ENCODE data around the gene DEPDC7.
"Not testable (repeated sequence)": the region's sequence is repeated elsewhere in the genome, so short reads cannot be mapped to it uniquely, and the experiment has no call there.

DEPDC7 gene

DNA sequence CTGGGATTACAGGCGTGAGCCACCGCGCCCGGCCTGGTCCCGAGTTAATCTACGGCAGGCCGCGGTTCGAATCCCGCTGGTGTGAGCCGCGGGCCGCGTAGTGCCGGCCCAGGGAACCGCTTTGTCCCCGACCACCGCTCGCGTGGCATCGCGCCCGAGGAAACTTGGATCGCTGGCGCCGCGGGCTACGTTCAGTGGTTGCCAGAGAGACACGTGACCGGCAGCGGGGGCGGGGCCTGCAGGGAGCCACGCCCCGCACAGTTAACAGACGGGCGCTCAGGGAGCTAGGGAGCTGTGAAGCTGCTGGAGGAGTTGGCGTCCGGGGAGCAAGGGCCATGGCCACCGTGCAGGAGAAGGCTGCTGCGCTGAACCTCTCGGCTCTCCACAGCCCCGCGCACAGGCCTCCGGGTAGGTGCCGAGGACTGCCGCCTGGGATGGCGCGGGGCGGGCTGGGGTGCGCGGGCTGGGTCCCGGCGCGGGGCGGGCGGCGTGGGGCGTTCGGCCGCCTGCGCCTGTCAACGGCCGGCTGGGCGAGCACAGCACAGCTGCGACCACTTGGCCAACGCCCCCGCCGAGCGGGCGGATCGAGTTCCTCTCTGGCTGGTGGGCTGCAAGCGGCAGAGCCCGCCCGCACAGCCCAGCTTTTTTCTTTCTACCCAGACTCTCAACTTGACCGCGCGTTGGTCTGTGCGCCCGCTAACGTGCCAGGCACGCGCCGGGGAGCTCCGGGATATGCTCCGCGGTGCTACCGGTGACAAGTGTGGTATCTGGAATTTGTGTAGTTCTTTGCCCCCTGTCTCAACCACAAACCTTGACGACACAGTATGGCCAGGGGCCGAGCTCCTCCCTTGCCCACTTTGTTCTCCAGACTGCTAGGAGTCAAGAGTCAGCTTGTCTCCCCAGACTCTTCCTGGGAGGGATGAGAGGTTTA is at the start of gene DEPDC7:
Gene DEPDC7, plus strand, starts transcription at position 258 of the 931 bp plus-strand sequence. Its CDS starts 78 bp downstream, at position 336.
- peak; percentile 62 for DNase-seq (ENCODE audit: low read depth)

DNA sequence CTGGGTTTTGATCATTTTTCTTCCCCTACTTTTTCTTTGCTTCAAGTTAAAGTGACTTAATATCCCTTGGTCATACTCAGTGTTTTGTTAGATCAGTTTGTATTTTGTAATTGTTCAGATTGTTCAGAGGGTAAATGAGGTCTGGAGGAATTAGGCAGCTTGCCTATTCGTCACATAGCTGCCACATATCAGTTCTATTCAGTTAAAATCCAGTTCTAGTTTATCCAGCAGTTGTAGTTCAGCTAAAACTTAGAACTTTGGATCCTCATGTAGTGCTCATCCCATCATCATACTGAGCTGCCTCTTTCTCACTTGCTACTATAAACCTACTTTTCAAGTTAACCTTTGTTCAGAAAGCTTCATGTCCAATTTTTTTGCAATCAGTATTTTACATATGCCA is 47.1 kb upstream of the DEPDC7 start:
- DNase-seq (ENCODE audit: low read depth), result no peak

DNA sequence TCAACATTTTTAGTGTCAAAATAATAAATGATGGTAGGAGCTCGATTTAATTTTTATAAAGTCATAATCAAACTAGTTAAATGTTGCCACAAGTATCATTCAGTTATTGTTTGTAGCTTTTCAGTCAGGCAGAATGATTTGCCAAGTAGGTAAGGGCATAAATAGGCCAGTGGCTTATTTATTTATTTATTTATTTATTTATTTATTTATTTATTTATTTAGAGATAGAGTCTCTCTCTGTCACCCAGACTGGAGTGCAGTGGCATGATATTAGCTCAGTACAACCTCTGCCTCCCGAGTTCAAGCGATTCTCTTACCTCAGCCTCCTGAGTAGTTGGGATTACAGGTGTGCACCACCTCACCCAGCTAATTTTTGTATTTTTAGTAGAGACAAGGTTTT is 43.4 kb upstream of the DEPDC7 start:
- DNase-seq (ENCODE audit: low read depth), result not testable (repeated sequence)

DNA sequence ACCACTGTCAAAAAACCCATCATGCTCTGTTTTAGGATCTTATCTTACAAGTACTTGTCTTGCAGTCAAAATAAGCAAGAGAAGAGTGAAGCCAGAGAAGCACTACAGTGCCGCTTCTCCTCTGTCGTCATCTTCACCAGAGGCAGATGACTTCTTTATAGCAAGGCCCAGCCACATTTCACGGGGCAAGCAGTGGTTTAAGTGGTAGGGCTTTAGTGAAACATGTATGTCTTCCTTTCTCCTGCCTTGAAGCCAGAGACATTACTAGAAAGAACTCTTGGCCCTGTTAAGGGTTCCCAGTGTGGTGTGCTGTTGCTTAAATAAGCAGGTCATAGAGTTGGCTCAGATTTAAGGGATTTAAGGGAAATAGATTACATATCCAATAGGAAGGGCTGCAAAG is 42.9 kb upstream of the DEPDC7 start:
- no peak for DNase-seq (ENCODE audit: low read depth)

DNA sequence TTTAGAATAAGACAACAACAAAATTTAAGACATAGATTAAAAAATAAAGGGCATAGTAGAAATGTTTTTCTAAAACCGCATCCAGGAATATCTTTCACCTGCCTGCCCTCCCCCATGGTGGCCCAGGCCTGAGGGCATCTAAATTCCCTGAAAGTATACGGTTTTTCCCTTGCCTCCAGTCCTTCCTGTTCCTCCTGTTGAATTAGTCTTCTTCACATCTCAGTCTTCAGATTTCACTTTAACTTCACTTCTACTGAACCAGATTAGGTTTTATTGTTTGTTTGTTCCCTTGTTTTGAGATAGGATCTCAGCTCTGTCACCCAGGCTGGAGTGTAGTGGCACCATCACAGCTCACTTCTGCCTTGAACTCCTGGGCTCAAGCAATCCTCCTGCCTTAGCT is 33.1 kb upstream of the DEPDC7 start:
- no peak for DNase-seq (ENCODE audit: low read depth)

DNA sequence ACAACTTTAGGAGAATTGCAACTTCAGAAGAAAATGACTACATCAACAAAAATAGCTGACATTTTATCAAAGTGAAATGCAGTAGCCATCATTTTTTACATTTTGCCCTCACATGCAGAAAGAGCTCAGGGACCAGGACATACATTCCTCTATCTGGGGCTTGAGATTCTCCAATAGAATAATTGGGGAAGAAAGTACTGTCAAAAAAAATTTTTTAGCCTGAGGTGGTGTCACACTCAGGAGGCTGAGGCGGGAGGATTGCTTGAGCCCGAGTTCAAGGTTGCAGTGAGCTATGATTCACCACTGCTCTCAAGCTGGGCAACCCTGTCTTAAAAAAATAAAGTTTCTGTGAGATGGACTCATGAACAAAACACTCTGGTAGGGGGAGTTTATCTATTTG is 32.2 kb upstream of the DEPDC7 start:
- no peak for DNase-seq (ENCODE audit: low read depth)

DNA sequence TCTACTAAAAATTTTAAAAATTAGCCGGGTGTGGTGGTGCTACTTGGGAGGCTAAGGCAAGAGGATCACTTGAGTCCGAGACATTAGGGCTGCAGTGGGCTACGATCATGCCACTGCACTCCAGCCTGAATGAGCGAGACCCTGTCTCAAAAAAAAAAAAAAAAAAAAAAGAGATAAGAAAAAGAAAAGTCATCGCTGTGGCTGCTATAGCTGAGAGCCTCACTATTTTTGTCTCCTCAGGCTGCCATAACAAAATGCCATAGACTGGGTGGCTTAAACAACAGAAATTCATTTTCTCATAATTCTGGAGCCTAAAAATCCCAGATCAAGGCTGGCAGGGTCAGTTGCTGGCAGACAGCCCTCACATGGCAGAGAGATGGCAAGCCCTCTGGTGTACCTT is 30.1 kb upstream of the DEPDC7 start:
- DNase-seq (ENCODE audit: low read depth), result no peak

DNA sequence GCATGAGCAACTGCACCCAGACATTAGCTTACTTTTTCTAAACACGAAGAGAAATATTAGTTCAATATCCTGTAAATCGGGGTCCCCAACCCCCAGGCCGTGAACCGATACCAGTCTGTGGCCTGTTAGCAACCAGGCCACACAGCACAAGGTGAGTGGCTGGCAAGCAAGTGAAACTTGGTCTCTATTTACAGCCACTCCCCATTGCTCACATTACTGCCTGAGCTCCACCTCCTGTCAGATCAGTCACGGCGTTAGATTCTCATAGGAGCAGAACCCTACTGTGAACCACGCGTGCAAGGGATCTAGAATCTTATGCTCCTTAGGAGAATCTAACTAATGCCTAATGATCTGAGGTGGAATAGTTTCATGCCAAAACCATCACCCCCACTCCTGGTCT is 27.8 kb upstream of the DEPDC7 start:
- no peak for DNase-seq (ENCODE audit: low read depth)

DNA sequence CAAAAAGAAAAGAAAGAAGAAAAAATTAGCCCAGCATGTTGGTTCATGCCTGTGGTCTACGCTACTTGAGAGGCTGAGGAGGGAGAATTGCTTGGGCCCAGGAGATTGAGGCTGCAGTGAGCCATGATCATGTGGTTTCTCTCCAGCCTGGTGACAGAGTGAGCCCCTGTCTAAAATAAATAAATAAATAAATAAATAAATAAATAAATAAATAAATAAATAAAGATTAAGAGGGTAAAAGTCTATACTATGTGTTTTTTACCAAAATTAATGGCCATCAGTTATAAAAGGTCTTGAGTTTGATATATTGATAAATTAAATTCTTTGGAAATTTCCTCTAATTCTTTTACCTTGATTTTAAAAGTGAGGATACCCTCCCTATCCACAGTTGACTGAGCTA is 25.2 kb upstream of the DEPDC7 start:
- no peak for DNase-seq (ENCODE audit: low read depth)

DNA sequence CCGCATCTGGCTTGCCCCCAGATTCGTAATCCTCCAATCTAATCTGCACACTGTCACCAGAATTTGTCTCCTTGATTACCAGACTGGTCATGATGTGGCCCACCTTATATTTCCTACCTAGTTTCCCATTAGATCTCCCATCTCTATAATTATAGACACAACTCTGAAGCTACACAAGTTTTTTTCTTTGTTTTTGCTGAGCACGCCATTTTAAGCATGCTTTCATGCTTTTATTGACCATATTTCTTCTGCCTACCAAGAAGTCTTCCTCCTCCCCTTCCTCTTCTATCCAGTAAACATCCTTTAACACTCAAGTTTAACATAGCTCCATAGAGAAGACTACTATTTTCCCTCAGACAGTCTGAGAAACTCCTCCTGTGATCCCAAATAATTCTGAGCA is 24.3 kb upstream of the DEPDC7 start:
- DNase-seq (ENCODE audit: low read depth), result no peak

DNA sequence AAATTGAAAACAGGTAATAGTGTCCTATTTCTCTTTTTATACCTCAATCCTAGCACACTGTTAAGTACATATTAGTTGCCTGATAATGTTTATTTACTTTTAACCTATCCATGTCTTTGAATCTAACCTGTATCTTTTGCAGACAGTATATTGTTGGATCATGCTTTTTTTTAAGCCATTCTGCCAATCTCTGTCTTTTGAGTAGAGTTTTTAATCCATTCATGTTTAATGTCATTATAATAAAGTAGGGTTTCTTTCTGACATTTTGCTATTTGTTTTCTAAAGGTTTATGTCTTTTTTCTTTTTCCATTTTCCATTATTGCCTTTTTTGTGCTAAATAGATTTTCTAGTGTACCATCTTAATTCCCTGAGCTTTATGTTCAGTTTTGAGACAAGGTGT is 23.8 kb upstream of the DEPDC7 start:
- DNase-seq (ENCODE audit: low read depth), result no peak

DNA sequence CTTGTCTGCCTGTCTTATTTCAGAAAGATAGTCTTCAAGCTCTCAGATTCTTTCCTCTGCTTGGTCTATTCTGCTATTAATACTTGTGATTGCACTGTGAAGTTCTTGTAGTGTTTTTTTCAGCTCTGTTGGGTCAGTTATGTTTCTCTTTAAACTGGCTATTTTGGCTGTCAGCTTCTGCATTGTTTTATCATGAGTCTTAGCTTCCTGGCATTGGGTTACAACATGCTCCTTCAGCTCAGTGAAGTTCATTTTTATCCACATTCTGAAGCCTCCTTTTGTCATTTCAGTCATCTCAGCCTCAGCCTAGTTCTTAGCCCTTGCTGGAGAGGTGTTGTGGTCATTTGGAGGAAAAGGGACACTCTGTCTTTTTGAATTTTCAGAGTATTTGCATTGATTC is 15.5 kb upstream of the DEPDC7 start:
- DNase-seq (ENCODE audit: low read depth), result no peak

DNA sequence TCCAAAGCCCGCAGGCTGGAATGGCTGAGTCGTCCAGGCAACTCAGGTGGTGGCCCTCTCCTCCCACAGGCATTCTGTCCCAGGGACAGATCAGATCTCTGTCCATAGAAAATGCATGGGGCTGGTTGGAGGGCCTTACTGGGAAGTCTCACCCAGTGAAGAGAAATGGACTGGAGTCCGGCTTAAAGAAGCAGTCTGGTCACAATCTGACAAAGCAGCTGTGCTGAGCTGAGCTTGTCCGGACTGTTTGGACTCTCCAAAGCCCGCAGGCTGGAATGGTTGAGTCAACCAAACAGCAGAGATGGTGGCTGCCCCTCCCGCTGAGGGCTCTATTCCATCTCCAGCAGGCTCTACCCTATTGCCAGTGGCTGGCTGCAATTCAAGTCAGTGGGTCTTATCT is 14.4 kb upstream of the DEPDC7 start:
- no peak for DNase-seq (ENCODE audit: low read depth)

DNA sequence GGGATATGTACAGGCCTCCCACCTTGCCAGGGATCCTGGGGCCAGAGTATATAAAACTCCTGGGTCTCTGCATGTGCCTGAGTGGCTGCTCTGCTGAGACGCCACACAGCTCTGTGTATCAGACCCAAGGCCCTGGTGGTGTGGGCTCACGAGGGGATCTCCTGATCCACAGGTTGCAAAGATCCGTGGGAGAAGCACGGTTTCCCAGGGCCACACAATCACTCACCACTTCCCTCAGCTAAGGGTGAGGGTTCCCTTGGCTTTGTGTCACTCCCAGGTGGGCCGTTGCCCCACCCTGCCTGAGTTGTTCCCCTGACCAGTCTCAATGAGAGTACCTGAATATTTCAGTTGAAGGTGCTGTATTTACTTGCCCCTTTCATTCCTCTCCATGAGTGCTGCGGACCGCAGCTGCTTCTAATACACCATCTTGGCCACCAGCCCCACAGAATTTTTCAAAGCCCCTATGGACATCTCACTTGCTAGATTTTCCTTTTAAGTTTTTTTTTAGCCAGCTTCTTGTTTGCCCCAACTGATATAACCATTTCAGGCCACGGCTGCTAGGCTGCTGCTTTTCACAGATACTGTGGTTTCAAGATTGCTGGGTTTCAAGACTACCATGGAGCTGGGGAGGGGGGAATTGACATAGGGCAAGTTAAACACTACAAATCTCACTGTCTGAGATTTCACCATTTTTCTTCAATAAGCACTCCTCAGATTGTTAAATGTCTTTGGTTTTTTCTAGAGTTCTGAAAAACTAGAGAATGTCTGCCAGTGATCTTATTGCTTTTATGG is 13.7 kb upstream of the DEPDC7 start:
- no peak for DNase-seq (ENCODE audit: low read depth)

DNA sequence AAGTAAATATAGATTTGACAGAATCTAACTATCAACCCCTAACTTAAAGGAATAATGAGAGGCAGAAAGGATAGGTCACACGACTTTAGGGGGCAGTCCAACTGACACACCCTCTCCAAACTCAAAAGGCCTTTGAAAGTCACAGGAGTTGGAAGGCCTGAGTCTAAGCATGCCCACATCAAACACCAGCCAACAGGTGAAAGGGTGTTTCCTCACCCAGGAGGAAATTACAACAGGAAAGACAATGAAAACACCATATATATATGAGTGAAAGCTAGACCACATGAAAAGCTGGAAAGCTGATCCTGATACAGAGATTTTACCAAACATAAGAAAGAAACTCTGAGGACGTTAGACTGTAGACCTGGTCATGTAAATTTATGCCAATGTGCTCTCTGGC is 10.5 kb upstream of the DEPDC7 start:
- DNase-seq (ENCODE audit: low read depth), result no peak

DNA sequence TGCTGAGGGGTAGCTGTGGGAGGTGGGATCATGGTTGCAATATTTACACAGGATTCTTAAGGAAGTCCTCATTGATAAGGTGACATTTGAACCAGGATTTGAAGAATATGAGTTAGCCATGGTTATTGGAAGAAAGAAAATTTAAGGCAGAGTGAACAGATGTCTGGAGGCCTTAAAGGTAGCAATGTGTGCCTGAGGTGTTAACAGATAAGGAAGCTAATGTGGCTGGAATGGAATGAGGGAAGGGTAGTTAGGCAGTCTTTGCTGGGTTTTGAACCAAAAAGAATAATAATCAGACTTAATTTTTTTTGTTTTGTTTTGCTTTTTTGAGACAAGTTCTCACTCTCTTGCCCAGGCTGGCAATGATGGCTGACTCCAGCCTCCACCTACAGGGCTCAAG is 9.7 kb upstream of the DEPDC7 start:
- no peak for DNase-seq (ENCODE audit: low read depth)

DNA sequence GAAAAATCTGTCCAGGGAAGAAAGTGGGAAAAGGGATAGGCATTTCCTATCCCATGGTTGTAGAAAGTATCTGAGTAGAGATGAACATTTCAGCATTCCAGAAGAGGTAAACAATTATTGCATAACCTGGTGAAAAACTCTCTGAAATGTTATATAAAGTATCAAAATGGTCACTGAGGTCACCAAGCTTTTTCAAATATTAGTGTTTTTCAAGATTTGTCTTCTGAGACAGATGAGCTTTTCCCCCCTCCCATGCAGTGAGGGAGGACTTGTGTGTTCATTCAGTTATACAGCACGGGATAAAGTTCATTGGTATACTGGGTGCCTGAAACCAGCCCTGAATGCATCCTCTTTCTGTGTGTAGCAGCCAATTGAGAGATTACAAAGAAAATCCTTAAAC is 1.9 kb upstream of the DEPDC7 start:
- no peak for DNase-seq (ENCODE audit: low read depth)

DNA sequence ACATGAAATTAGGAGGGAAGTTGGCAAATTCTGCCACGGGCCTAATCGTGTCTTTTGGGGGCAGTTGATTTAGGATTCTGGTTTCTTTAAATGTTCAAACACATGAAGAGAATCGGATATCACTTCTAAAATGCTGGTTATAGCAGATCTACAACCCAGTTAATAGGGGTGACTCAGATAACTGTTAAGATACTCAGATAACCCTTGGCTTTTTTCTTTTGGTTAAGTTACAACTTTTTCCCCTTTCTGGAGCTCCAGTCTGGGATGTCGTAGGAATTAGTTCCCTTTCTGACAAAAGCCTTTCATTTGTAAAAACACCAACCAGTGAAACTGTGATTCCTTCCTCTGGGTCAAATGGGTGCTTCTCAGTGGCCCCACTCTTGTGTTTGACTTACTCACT is 976 bp downstream of the DEPDC7 start:
- DNase-seq (ENCODE audit: low read depth), result no peak

DNA sequence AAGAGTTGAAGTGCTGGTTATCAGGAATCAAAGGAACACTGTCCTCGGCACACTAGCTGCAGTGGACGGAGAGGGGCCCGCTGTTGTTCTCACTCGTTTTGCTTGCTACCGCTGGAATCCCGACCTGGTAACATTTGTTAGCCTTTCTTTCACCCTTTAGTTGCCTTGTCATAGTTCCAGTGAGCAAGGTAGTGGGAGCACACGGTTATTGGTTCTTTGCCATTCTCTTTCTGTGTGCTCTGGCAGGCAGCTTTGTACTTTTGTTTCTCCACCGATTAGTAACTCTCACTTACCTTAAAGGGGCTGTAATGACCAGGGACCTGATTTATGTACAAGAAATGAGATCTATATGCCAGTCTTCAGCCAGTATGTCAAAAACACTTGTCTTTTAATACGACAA is 1.8 kb downstream of the DEPDC7 start:
- no peak for DNase-seq (ENCODE audit: low read depth)

DNA sequence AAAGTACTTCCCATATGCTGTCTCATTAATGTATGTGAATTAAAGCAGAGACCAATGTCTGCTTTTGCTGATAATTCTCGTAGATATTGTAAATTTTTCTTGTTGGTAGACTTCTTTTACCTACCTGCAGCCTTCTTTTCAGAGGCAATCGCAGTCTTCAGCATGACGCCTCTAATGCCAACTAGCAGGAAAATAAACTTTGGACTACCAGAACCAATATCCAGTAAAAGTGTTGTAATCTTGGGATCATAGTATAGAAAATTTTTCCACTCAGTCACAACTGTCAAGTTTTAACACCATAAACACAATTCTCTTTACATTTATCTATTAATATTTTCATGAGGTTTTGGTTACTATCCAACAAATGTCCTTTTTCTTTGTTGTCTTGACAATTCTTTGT is 2.3 kb downstream of the DEPDC7 start:
- DNase-seq (ENCODE audit: low read depth), result no peak

DNA sequence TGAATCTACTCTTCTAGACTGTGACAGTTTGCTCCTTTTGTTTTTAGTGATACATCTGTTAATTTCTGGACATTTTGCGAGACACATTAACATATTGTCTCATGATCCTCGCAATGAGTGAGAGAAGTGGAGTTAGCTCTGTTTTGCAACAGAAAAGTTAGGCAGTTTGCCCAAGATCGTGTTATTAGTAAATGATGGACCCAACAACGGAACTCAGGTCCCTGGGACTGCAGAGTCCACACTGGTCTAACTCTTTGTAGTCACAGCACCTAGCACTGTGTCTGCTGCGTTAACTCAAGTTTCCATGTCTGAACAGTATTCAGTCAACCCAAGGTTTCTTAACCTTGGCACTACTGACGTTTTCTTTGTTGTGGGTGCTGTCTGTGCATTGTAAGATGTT is 3.2 kb downstream of the DEPDC7 start:
- no peak for DNase-seq (ENCODE audit: low read depth)

DNA sequence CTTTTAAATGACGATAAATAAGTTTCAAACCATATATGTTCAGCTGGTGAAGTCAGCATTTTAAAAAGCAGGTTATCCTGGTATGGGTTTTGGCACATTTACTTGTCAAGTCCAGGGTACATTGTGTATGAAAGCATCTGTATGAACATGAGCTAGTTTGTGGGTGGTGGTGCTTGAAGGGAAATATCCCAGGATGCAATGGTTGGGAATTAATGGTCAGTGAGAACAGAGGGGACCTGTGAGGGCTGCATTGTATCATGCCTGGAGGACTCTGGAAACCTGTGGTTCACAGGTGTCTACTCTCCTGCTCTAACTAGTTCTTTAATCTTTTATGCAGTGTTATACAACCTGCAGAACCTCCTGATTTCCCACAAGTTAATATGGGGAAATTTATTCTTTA is 5.8 kb downstream of the DEPDC7 start:
- no peak for DNase-seq (ENCODE audit: low read depth)

DNA sequence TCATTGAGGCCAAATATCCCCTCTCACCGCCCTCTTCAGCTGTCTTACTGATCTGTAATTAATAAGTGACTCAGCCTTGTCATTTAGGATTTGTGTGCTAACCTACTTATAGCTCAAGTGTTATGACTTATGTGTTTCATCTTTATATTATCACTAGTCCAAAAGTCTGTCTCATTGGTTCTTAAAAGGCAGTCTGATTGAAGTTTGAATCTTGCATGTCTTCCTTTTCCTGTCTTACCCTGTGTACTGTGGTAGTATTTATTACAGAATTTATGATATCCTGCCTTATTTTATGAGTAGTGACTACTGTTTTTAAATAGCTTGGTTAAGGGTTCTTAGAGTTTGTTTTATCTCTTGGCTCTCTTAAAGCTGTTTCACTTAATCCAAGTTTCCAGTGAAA is 6.3 kb downstream of the DEPDC7 start:
- no peak for DNase-seq (ENCODE audit: low read depth)

All from CMK (cell line).